ENCODE measurements around the gene CSTPP1.

DNA sequence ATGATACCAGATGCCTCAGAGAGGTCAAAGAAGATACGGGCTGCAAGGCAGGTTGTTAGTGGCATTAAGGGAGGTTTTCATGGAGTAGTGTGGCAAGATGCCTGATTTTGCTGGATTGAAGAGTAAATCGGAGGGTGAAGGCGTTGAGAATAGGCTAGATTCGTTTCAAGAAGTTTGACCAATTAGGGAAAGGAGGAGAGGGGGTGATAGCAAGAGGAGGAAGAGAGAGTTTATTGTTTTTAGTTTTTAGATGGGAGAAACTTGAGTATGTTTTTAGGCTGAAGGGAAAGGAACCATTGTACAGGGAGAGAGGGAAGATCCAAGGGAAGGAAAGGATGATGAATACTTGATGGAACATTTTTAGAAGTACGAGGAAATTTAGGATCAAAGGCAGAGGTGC is 16.5 kb downstream of the CSTPP1 start:
- TF ChIP-seq, protein P1, sequence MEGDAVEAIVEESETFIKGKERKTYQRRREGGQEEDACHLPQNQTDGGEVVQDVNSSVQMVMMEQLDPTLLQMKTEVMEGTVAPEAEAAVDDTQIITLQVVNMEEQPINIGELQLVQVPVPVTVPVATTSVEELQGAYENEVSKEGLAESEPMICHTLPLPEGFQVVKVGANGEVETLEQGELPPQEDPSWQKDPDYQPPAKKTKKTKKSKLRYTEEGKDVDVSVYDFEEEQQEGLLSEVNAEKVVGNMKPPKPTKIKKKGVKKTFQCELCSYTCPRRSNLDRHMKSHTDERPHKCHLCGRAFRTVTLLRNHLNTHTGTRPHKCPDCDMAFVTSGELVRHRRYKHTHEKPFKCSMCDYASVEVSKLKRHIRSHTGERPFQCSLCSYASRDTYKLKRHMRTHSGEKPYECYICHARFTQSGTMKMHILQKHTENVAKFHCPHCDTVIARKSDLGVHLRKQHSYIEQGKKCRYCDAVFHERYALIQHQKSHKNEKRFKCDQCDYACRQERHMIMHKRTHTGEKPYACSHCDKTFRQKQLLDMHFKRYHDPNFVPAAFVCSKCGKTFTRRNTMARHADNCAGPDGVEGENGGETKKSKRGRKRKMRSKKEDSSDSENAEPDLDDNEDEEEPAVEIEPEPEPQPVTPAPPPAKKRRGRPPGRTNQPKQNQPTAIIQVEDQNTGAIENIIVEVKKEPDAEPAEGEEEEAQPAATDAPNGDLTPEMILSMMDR (IDR thresholded peaks at IDR 0.05), result no peak
- no peak for TF ChIP-seq POLR2A (IDR thresholded peaks at IDR 0.05)
